Vein endothelial cell (primary cell): Measurements from ENCODE around the gene HAAO. TPM values are rescaled to one million over a fixed set of nuclear protein-coding genes. Genes with fewer than 3 reads are reported as not detected.

Experiments
- total RNA-seq: library from RNA; depleted of rRNA; stranded (reverse); fragments of >200 nt; gene quantifications from 2 replicates; pipeline ENCODE4 v1.2.3, GENCODE V29; 2012

The HAAO gene
- not detected in 2 replicates for total RNA-seq

GRCh38 chr2:42792583-42793333 lies at the start of gene HAAO:
Gene HAAO, minus strand, starts transcription at chr2:42792583. Its CDS starts 47 bp downstream, at chr2:42792536.

GRCh38 chr2:42764096-42764495 lies 28.3 kb downstream of the HAAO start, which contains the start of gene OXER1:
Gene OXER1, minus strand, starts transcription at chr2:42764135. Its CDS starts 73 bp downstream, at chr2:42764062.

Other genes with a start within 250 kb of the HAAO start
- 29.1 and 34.2 TPM in 2 replicates for gene MTA3, start 224.0 kb downstream of the HAAO start, total RNA-seq
- gene OXER1, start 28.4 kb downstream of the HAAO start, total RNA-seq = not detected in 2 replicates